HepG2 (cell line): ENCODE results near the gene MTA1. TPM values are rescaled to one million over a fixed set of nuclear protein-coding genes. Genes with fewer than 3 reads are reported as not detected.

Experiments used
- ATAC-seq: fragments of 200-7000 bp; cut with Tn5 transposase; 3 replicates; pipeline ENCODE4 v1.9.1; 2020; ENCODE audit warnings: mild to moderate bottlenecking, moderate library complexity
- BruUV-seq: library from RNA; stranded (reverse); fragments of 400-500 nt; replicated peaks from 2 replicates; lab custom pipeline; 2021; lab: Mats Ljungman, UMichigan
- CTCF ChIA-PET: fragments of 300-600 bp; formaldehyde crosslinking; extraction: SDS; loops from one replicate; lab custom pipeline; 2021; ENCODE audit warnings: low total read pairs, inconsistent platforms, low intra/inter-chr PET ratio; lab: Yijun Ruan, JAX
- POLR2A ChIA-PET: fragments of 350-600 bp; sonication (Branson Sonifier 250); formaldehyde crosslinking; loops from one replicate; lab custom pipeline; 2020; ENCODE audit warnings: antibody characterized with exemption, inconsistent platforms; lab: Yijun Ruan, JAX
- DNase-seq: peaks from one replicate; pipeline ENCODE4 v3.0.0-alpha.2; 2015; ENCODE audit warnings: low spot score
- FAIRE-seq: peaks from 3 replicates; lab custom pipeline; 2011; peaks lifted over from hg19 to GRCh38; lab: Jason Lieb, UNC
- H2AFZ ChIP-seq: one replicate; pipeline ENCODE4 v1.6.1; 2011; ENCODE audit warnings: low read length, inconsistent platforms
- H3K27ac ChIP-seq: fragments of 300-600 bp; 3 replicates; pipeline ENCODE4 v1.8.0; 2011; ENCODE audit warnings: mixed run types, mild to moderate bottlenecking, mixed read lengths, low read length, inconsistent platforms; ENCODE audit not compliant: insufficient read depth; ENCODE audit errors: extremely low read length
- H3K27me3 ChIP-seq, 2 experiments: fragments of 200-600 bp in 1 of 2; 2 replicates in 1 of 2; 3 replicates in 1 of 2; pipeline versions ENCODE4 v1.6.0 to v1.8.0; 2011; ENCODE audit warnings: low read length in 2 of 2, mild to moderate bottlenecking in 2 of 2, moderate library complexity in 2 of 2, inconsistent platforms in 1 of 2; ENCODE audit not compliant: insufficient read depth in 2 of 2, control insufficient read depth in 1 of 2
- H3K36me3 ChIP-seq, 2 experiments: fragments of 200-600 bp in 1 of 2; replicated peaks in 1 of 2; 2 replicates in 1 of 2; 3 replicates in 1 of 2; pipeline versions ENCODE4 v1.5.1 to v1.8.0; 2011; ENCODE audit warnings: low read length in 2 of 2, inconsistent platforms in 1 of 2; ENCODE audit not compliant: insufficient read depth in 2 of 2, control insufficient read depth in 1 of 2
- H3K4me1 ChIP-seq: 2 replicates; pipeline ENCODE4 v1.5.1; 2012; ENCODE audit warnings: low read length, inconsistent platforms; ENCODE audit not compliant: insufficient read depth
- H3K4me2 ChIP-seq: 2 replicates; pipeline ENCODE4 v1.6.0; 2011; ENCODE audit warnings: low read depth, low read length, inconsistent platforms
- H3K4me3 ChIP-seq, 3 experiments: fragments of 200-600 bp in 1 of 3; sonication (generic), shearing (Covaris generic) in 1 of 3; replicated peaks in 1 of 3; 2 replicates each; pipeline ENCODE4 v1.5.1; 2011 to 2016; ENCODE audit warnings: low read length in 3 of 3, inconsistent platforms in 2 of 3, low read depth in 2 of 3, mild to moderate bottlenecking in 2 of 3, control low read depth in 1 of 3, mixed read lengths in 1 of 3; ENCODE audit not compliant: insufficient read depth in 1 of 3
- H3K79me2 ChIP-seq: one replicate; pipeline ENCODE4 v1.6.1; 2011; ENCODE audit warnings: low read length, inconsistent platforms; ENCODE audit not compliant: insufficient read depth
- H3K9ac ChIP-seq: 2 replicates; pipeline ENCODE4 v1.6.0; 2011; ENCODE audit warnings: mild to moderate bottlenecking, low read depth, low read length, inconsistent platforms; ENCODE audit not compliant: insufficient read depth
- H3K9me3 ChIP-seq: 2 replicates; pipeline ENCODE4 v1.5.1; 2012; ENCODE audit warnings: mild to moderate bottlenecking, low read length
- H4K20me1 ChIP-seq: 2 replicates; pipeline ENCODE4 v1.6.0; 2011; ENCODE audit warnings: inconsistent platforms, mild to moderate bottlenecking, low read length, moderate library complexity; ENCODE audit not compliant: insufficient read depth
- AGO1 ChIP-seq: fragments of 200-400 bp; formaldehyde crosslinking; IDR thresholded peaks from 2 replicates; pipeline ENCODE4 v1.6.1; 2017; ENCODE audit warnings: mild to moderate bottlenecking, low read depth, low read length, moderate library complexity; ENCODE audit not compliant: poor library complexity, severe bottlenecking
- ARID2 ChIP-seq: sonication (generic); formaldehyde crosslinking; IDR thresholded peaks from 2 replicates; pipeline ENCODE4 v1.8.1; 2022; ENCODE audit warnings: mild to moderate bottlenecking, missing genetic modification reagents, borderline replicate concordance
- ATM ChIP-seq: fragments of 450-650 bp; IDR thresholded peaks from 2 replicates; pipeline ENCODE4 v1.7.1; 2017; ENCODE audit warnings: mild to moderate bottlenecking, borderline replicate concordance
- BRCA1 ChIP-seq: sonication (generic); formaldehyde crosslinking; IDR thresholded peaks from 2 replicates; pipeline ENCODE4 v1.4.0; 2020; ENCODE audit warnings: missing genetic modification reagents
- HNRNPL ChIP-seq: fragments of 200-400 bp; formaldehyde crosslinking; IDR thresholded peaks from 2 replicates; pipeline ENCODE4 v1.6.1; 2017; ENCODE audit warnings: mild to moderate bottlenecking, low read depth, low read length
- MAZ ChIP-seq, 2 experiments: sonication (generic) in 1 of 2; formaldehyde crosslinking in 1 of 2; IDR thresholded peaks; 2 replicates each; pipeline versions ENCODE4 v1.5.0 to v1.6.1; 2012 to 2020; ENCODE audit warnings: low read depth in 2 of 2, mild to moderate bottlenecking in 2 of 2, borderline replicate concordance in 1 of 2, improper control_type of control experiment in 1 of 2, low read length in 1 of 2, missing genetic modification reagents in 1 of 2, moderate library complexity in 1 of 2
- MTERF4 ChIP-seq: sonication (generic); formaldehyde crosslinking; IDR thresholded peaks from 2 replicates; pipeline ENCODE4 v1.8.0; 2023; ENCODE audit warnings: mild to moderate bottlenecking, missing genetic modification reagents
- NRL ChIP-seq: sonication (generic); formaldehyde crosslinking; IDR thresholded peaks from 2 replicates; pipeline ENCODE4 v1.5.0; 2020; ENCODE audit warnings: missing genetic modification reagents, mild to moderate bottlenecking, moderate library complexity, borderline replicate concordance
- PAX8 ChIP-seq: sonication (generic); formaldehyde crosslinking; IDR thresholded peaks from 2 replicates; pipeline ENCODE4 v1.8.0; 2022; ENCODE audit warnings: mild to moderate bottlenecking, missing genetic modification reagents, borderline replicate concordance
- POLR2AphosphoS2 ChIP-seq: IDR thresholded peaks from 2 replicates; pipeline ENCODE4 v1.6.1; 2011; ENCODE audit warnings: low read depth, low read length, improper control_type of control experiment
- REPIN1 ChIP-seq: sonication (generic); formaldehyde crosslinking; IDR thresholded peaks from 2 replicates; pipeline ENCODE4 v1.8.0; 2022; ENCODE audit warnings: missing genetic modification reagents, low read depth, mild to moderate bottlenecking, borderline replicate concordance
- ZBTB21 ChIP-seq: sonication (generic); formaldehyde crosslinking; IDR thresholded peaks from 2 replicates; pipeline ENCODE4 v1.4.0; 2020; ENCODE audit warnings: missing genetic modification reagents
- ZBTB33 ChIP-seq: sonication (generic); formaldehyde crosslinking; IDR thresholded peaks from 2 replicates; pipeline ENCODE4 v1.4.0; 2020; ENCODE audit warnings: missing genetic modification reagents
- ZFAT ChIP-seq: sonication (generic); formaldehyde crosslinking; conservative IDR thresholded peaks from 2 replicates; pipeline ENCODE4 v1.8.1; 2023; ENCODE audit warnings: missing genetic modification reagents, inconsistent platforms
- ZNF143 ChIP-seq: sonication (generic); formaldehyde crosslinking; IDR thresholded peaks from 2 replicates; pipeline ENCODE4 v1.4.0; 2020; ENCODE audit warnings: missing genetic modification reagents
- ZNF446 ChIP-seq: sonication (generic); formaldehyde crosslinking; IDR thresholded peaks from 2 replicates; pipeline ENCODE4 v1.5.0; 2020; ENCODE audit warnings: mild to moderate bottlenecking, missing genetic modification reagents
- ZNF777 ChIP-seq: sonication (generic); formaldehyde crosslinking; IDR thresholded peaks from 2 replicates; pipeline ENCODE4 v1.4.0; 2020; ENCODE audit warnings: missing genetic modification reagents
- ZNF878 ChIP-seq: sonication (generic); formaldehyde crosslinking; IDR thresholded peaks from 2 replicates; pipeline ENCODE4 v1.8.1; 2023; ENCODE audit warnings: mild to moderate bottlenecking, missing genetic modification reagents, moderate library complexity
- WGBS: methylation state at CpG from one replicate; pipeline ENCODE4 v1.1.6; 2017; ENCODE audit warnings: low lambda C conversion rate; 5-methylcytosine and 5-hydroxymethylcytosine counted together
- in situ Hi-C: cut with HindIII; loops from 2 replicates; pipeline ENCODE4 v1.10.0; 2017; ENCODE audit warnings: low pct_unique_long_range_greater_than_20kb; ENCODE audit not compliant: extremely low pct_ligation_motif_present
- intact Hi-C: fragments of 100-400 bp; cut with micrococcal nuclease; formaldehyde crosslinking; loops from one replicate; pipeline ENCODE4 v1.10.0; 2022; ENCODE audit not compliant: unreplicated experiment
- polyA plus RNA-seq, 8 experiments: library from polyadenylated mRNA; depleted of rRNA in 3 of 8; stranded (reverse) in 7 of 8; unstranded in 1 of 8; fragments of >200 nt; fragmentation: Illumina TruSeq in 4 of 8; extraction: Trizol in 4 of 8; gene quantifications; 2 replicates each; pipeline versions ENCODE4 v1.2.1 to v1.2.3, GENCODE V29; 2011 to 2016; ENCODE audit warnings: low read depth in 4 of 8, missing spikeins in 1 of 8, mixed read lengths in 1 of 8; ENCODE audit not compliant: insufficient read depth in 1 of 8
- total RNA-seq, 5 experiments: library from RNA; depleted of rRNA; stranded (reverse); fragments of >200 nt; fragmentation: Illumina TruSeq; extraction: Trizol; gene quantifications; 2 replicates each; pipeline ENCODE4 v1.2.3, GENCODE V29; 2016; ENCODE audit warnings: low read depth in 1 of 5

The MTA1 gene
- total and polyA plus RNA-seq, 2 of the 13 experiments (the other 11 are each of a cell fraction or from before 2014, with no cell fraction given), result 35.2 to 85.8 TPM

GRCh38 chr14:105491366-105491973, 71.8 kb downstream of the MTA1 start (continued):
- TF ChIP-seq MAZ (IDR thresholded peaks at IDR 0.05; ENCODE audit: borderline replicate concordance, low read depth, low read length) (no peak; the same call in 1 of the 2 replicates), MAZ (CRISPR knock-in tag; IDR thresholded peaks at IDR 0.05; ENCODE audit: low read depth) (no peak), PAX8 (no peak), ZNF777 (CRISPR knock-in tag) (no peak; the same call in 1 of the 2 replicates), ZBTB21 (CRISPR knock-in tag) (no peak), BRCA1 (CRISPR knock-in tag) (0 out of 2 replicates have a peak, but pooled peaks have one; percentile 16), ATM (no peak), POLR2AphosphoS2 (no peak)

DNA sequence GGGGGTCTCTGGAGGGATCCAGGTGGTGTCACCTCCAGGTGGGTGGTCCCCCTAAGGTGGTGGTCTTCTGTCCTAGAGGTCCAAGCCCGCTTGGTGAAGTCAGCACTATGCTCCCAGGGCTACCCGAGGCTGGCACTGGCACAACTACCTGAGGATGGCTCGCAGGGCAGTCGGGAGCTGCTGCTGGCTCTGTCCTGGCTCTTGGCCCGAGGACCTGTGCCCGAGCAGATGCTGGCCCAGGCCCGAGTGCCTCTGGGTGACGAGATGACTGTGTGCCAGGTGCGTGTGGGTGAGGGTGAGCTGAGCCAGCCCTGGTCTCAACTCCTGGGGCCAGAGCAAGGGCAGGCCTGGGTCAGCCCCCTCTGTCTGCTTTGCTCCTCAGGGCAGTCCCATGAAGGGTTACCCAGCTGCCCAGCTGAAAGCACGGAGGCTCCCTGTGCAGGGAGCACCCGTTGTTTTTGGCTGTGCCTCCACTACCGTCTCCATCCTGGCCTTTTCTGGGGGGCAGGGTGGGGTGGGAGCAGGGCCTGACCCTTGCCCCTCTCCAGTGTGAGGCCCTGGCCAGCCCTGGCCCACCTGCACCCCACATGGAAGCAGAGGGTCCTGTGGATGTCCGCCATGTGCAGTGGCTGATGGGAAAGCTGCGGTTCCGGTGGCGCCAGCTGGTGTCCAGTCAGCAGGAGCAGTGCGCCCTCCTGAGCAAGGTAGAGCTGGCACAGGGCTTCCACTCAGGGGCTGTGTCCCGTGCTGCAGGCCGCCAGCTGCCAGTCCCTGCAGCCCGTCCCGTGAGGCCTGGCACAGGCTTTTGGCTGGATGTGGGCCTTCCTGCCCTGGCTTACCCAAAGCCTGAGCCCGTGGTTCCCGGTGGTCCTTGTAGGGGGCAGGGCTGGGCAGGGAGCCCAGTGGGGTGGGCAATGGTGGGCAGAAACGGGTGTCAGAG, 72.7 kb downstream of the MTA1 start:
- Histone ChIP-seq H3K27me3 (no peaks in the 10 kb centered on the region; a peak in 1 of 5 replicates), H2AFZ (no peak overlapping the region), H4K20me1 (no peaks in the 10 kb centered on the region), H3K36me3 (peaks cover 0 to 3% of the 10 kb centered on the region in 2 experiments; a peak in 1 of 5 replicates), H3K9ac (0 out of 2 replicates have a peak overlapping the region, but pooled peaks have one; percentile 10), H3K4me3 (peak overlapping the region in 1 of 3 experiments; percentile 80; a peak in 1 of 6 replicates), H3K79me2 (peaks cover 21% of the 10 kb centered on the region), H3K4me1 (peaks cover 66% of the 10 kb centered on the region), H3K4me2 (peak overlapping the region; percentile 63), H3K9me3 (no peaks in the 10 kb centered on the region), H3K27ac (peak overlapping the region; percentile 93)
- no peak for ATAC-seq
- ChIA-PET POLR2A (interaction anchor here (0.6 to 1.2 kb wide), 4 partner anchors 8 to 826 kb away, joined by 3 to 5 read pairs (median 4); no protein-coding TSS in a partner anchor), CTCF (no interaction called here)
- BruUV-seq, result no TSS peak
- in situ Hi-C loops (no loop called here), intact Hi-C loops (loop anchor here (10.0 kb wide), 1 partner anchor 178 kb away; the partner anchor contains the start of gene PACS2)
- FAIRE-seq, result no peak
- no peak for DNase-seq
- 98% methylated on average over 5 of the region's 24 CpGs for WGBS
- TF ChIP-seq ARID2 (CRISPR knock-in tag) (no peak), AGO1 (peak; percentile 71), MTERF4 (CRISPR knock-in tag) (no peak), ZNF446 (CRISPR knock-in tag) (no peak), ZFAT (no peak), ZBTB33 (CRISPR knock-in tag) (peak; percentile 57; the same call in 1 of the 2 replicates), HNRNPL (peak; percentile 46; the same call in 1 of the 2 replicates), REPIN1 (CRISPR knock-in tag) (no peak), NRL (CRISPR knock-in tag) (no peak), ZNF878 (CRISPR knock-in tag) (no peak), ZNF143 (CRISPR knock-in tag) (no peak)
